Urinary bladder (tissue), 2 donors: ENCODE results near the gene FAM174B. TPM values are rescaled to one million over a fixed set of nuclear protein-coding genes. Genes with fewer than 3 reads are reported as not detected.

Experiments used
- polyA plus RNA-seq: library from polyadenylated mRNA; stranded (reverse); fragments of 200-250 nt; gene quantifications from one replicate; pipeline ENCODE4 v1.2.3, GENCODE V29; 2013
- total RNA-seq: library from RNA; depleted of rRNA; stranded (reverse); fragments of >200 nt; gene quantifications from one replicate; pipeline ENCODE4 v1.2.3, GENCODE V29; 2014
- donor health status: healthy.

Gene FAM174B
- total and polyA plus RNA-seq, 2 donors: 12.3 to 26.1 TPM

Other genes starting within 250 kb of the FAM174B start
- gene CHD2, start 244.5 kb upstream of the FAM174B start, total RNA-seq: 210 TPM
- gene CHD2, start 244.5 kb upstream of the FAM174B start, polyA plus RNA-seq: 29.9 TPM